Rectal smooth muscle tissue (tissue), 1 donor: ENCODE data around the gene EPB41.
"Not testable (repeated sequence)": the region's sequence is repeated elsewhere in the genome, so short reads cannot be mapped to it uniquely, and the experiment has no call there.

Source experiments
- H3K27ac ChIP-seq: one replicate; pipeline ENCODE4 v1.7.0; 2013; ENCODE audit warnings: low read depth, low read length, inconsistent platforms
- H3K27me3 ChIP-seq: one replicate; pipeline ENCODE4 v1.7.0; 2013; ENCODE audit warnings: low read length; ENCODE audit not compliant: control insufficient read depth, insufficient read depth
- H3K36me3 ChIP-seq: one replicate; pipeline ENCODE4 v1.7.0; 2013; ENCODE audit warnings: low read length; ENCODE audit not compliant: control insufficient read depth, insufficient read depth
- H3K4me1 ChIP-seq: one replicate; pipeline ENCODE4 v1.7.0; 2013; ENCODE audit warnings: low read length; ENCODE audit not compliant: control insufficient read depth, insufficient read depth
- H3K4me3 ChIP-seq: one replicate; pipeline ENCODE4 v1.7.0; 2013; ENCODE audit warnings: low read length
- H3K9ac ChIP-seq: one replicate; pipeline ENCODE4 v1.7.0; 2013; ENCODE audit warnings: low read length

Gene EPB41

DNA sequence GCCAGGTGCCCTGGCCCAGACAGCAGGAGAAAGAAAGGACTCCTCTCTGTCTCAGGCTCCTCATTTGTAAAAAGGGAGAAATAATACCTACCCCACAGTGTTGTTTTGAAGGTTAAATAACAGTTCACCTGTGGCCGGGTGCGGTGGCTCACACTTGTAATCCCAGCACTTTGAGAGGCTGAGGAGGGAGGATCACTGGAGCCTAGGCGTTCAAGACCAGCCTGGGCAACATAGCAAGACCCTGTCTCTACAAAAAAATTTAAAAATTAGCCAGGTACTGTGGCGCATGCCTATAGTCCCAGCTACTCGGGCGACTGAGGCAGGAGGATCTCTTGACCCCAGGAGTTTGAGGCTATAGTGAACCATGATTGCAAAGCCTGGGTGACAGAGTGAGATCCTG lies 211.8 kb downstream of the EPB41 start:
- Histone ChIP-seq H3K27me3 (peaks cover 11% of the 10 kb centered on the region), H3K27ac (no peak overlapping the region), H3K4me1 (peaks cover 9% of the 10 kb centered on the region), H3K9ac (no peak overlapping the region), H3K4me3 (no peak overlapping the region), H3K36me3 (no peaks in the 10 kb centered on the region)

- Histone ChIP-seq H3K27ac (no peak overlapping the region), H3K4me1 (peaks cover 9% of the 10 kb centered on the region), H3K27me3 (peaks cover 11% of the 10 kb centered on the region), H3K36me3 (no peaks in the 10 kb centered on the region), H3K9ac (no peak overlapping the region), H3K4me3 (no peak overlapping the region)
Measured at GRCh38 chr1:29128739-29129138, 214.4 kb downstream of the EPB41 start.

DNA sequence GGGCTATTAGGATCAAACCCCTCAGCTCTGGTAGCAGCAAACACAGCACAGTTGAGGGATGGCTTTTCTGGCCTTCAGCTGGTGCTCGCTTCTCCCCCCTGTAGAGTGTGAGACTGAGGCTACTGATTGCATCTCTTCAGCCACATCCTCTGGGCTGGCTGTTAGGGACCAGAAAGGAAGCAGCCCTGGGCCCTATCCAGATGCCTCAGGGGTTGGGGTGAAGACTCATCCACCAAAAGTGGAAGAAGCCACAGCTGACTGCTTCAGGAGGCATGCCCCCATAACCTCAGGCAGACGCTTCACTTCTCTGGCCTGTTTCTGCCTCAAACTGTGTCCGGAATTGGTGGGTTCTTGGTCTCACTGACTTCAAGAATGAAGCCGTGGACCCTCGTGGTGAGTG lies 215.5 kb downstream of the EPB41 start:
- Histone ChIP-seq H3K27me3 (peaks cover 5% of the 10 kb centered on the region), H3K9ac (no peak overlapping the region), H3K4me1 (peaks cover 9% of the 10 kb centered on the region), H3K27ac (no peak overlapping the region), H3K36me3 (no peaks in the 10 kb centered on the region), H3K4me3 (no peak overlapping the region)

DNA sequence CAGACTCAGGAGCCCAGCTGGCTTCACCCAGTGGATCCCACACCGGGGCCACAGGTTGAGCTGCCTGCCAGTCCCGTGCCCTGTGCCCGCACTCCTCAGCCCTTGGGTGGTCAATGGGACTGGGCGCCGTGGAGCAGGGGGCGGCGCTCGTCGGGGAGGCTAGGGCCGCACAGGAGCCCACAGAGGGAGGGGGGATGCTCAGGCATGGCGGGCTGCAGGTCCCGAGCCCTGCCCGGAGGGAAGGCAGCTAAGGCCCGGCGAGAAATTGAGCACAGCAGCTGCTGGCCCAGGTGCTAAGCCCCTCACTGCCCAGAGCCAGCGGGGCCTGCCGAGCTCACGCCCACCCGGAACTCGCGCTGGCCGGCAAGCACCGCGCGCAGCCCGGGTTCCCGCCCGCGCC lies 216.7 kb downstream of the EPB41 start:
- not testable (repeated sequence) for H3K36me3 ChIP-seq, H3K9ac ChIP-seq, H3K27me3 ChIP-seq

GRCh38 chr1:29133861-29134694 lies 219.7 kb downstream of the EPB41 start:
- Histone ChIP-seq H3K27ac (no peak overlapping the region), H3K9ac (no peak overlapping the region), H3K4me1 (no peaks in the 10 kb centered on the region), H3K4me3 (no peak overlapping the region), H3K27me3 (no peaks in the 10 kb centered on the region), H3K36me3 (no peaks in the 10 kb centered on the region)

More for the DNA sequence above, 216.7 kb downstream of the EPB41 start:
- H3K27ac ChIP-seq, H3K4me1 ChIP-seq, H3K4me3 ChIP-seq: not testable (repeated sequence)

DNA sequence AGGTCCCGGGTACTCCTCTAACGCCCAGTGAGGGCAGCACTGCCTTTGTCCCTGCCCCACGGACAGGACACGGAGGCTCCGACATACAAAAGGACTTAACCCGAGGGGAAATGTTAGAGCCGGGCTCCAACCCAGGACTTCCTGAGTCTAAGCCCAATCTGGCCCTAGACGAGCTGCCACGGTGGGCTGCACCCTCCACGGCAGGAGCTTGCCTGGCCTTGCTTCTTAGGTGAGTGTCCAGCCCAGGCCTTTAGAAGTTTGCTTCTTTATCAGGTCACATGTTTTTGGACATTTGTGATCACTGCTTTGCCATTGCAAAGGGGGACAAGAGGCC lies 220.3 kb downstream of the EPB41 start:
- no peaks in the 10 kb centered on the region for H3K27me3 ChIP-seq
- no peak overlapping the region for H3K27ac ChIP-seq
- no peak overlapping the region for H3K9ac ChIP-seq
- no peaks in the 10 kb centered on the region for H3K36me3 ChIP-seq
- no peaks in the 10 kb centered on the region for H3K4me1 ChIP-seq
- no peak overlapping the region for H3K4me3 ChIP-seq

DNA sequence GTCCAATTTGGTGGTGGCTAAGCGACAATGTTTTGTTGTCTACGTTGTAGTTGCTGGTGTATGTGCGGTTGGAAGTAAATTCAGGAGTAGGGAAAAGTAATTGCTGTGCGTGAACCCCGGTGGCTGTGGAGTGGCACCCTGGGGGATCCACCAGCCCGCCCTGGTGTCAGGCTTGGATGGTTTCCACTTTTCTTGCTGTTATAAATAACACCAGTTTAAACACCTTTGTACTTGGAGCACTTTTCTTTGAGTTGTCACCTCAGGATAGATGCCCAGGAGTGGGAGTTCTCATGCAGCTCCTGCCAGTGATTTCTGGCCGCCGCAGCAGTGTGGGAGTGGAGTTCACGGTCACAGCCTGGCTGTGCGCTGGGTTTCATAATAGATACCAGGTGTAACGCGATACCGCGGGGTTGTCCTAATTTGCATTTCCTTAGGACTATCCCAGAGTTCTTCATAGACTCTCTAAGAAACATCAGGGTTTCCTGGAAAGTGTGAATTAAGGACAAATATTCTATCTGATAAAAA lies 222.1 kb downstream of the EPB41 start:
- Histone ChIP-seq H3K9ac (no peak overlapping the region), H3K36me3 (no peaks in the 10 kb centered on the region), H3K27me3 (no peaks in the 10 kb centered on the region), H3K4me3 (no peak overlapping the region), H3K4me1 (no peaks in the 10 kb centered on the region), H3K27ac (no peak overlapping the region)

DNA sequence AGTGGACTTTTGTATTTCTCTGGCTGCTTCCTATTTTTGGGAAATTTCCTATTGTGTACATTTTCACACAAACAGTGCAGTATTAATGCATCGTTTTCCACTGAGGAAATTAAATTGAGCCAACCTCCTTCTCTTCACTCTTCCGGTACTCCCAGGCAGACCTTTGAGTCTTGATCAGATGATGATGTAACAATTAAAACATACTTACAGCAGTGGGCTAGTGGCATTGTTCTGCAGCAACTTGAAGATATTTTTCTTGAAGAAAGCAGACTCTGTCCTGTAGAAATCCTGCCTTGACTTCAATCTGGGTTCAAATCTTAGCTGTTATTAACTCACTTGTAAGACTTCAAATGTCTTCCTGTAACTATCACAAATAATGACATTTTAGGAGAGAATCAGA lies 228.3 kb downstream of the EPB41 start:
- Histone ChIP-seq H3K4me1 (no peaks in the 10 kb centered on the region), H3K36me3 (peaks cover 3% of the 10 kb centered on the region), H3K27ac (no peak overlapping the region), H3K9ac (no peak overlapping the region), H3K27me3 (no peaks in the 10 kb centered on the region), H3K4me3 (no peak overlapping the region)

GRCh38 chr1:29144178-29144577 lies 229.8 kb downstream of the EPB41 start:
- H3K27ac ChIP-seq = no peak overlapping the region
- no peaks in the 10 kb centered on the region for H3K27me3 ChIP-seq
- H3K36me3 ChIP-seq = peaks cover 14% of the 10 kb centered on the region
- no peaks in the 10 kb centered on the region for H3K4me1 ChIP-seq
- no peak overlapping the region for H3K4me3 ChIP-seq
- H3K9ac ChIP-seq = no peak overlapping the region

DNA sequence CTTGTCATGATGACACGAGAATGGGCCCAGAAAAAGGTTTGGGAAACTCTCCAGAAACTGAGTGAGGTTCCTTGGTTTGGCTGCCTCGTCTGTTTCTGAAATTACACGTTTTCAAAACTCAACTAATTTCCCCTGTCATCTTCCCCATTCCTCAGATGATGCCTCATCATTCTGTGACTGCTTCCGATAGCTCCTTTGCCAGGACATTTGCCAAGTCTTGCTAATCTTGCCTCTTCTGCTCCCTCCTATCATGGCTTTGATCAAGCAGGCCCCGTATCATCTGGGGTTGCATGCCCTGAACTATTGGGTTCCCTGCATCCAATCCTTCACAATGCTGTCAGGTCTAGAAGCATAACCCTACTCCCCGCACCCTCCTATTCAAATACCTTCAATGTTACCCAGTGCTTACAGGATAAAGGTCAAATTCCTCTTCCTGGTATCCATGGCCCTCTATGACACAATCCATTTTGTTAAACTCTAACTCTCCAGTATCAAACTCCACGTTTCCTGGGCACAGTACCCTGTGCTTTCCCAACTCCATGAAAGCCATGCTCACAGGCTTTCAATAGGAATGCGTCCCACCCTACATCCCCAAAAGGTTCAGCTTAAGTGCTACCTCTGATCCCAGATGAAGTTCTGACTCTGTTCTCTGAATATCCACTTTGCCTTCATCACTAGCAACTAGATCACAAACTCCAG lies 231.5 kb downstream of the EPB41 start:
- Histone ChIP-seq H3K36me3 (peaks cover 23% of the 10 kb centered on the region), H3K27ac (no peak overlapping the region), H3K4me1 (no peaks in the 10 kb centered on the region), H3K4me3 (no peak overlapping the region), H3K27me3 (no peaks in the 10 kb centered on the region), H3K9ac (no peak overlapping the region)

- H3K4me3 ChIP-seq = no peak overlapping the region
- H3K27me3 ChIP-seq = no peaks in the 10 kb centered on the region
- no peak overlapping the region for H3K9ac ChIP-seq
- peaks cover 41% of the 10 kb centered on the region for H3K36me3 ChIP-seq
- H3K4me1 ChIP-seq = no peaks in the 10 kb centered on the region
- no peak overlapping the region for H3K27ac ChIP-seq
Measured at GRCh38 chr1:29148656-29149491, 234.5 kb downstream of the EPB41 start.

- peaks cover 49% of the 10 kb centered on the region for H3K36me3 ChIP-seq
- H3K4me3 ChIP-seq, H3K9ac ChIP-seq, H3K4me1 ChIP-seq, H3K27ac ChIP-seq, H3K27me3 ChIP-seq: not testable (repeated sequence)
Measured at GRCh38 chr1:29150346-29150745, 236.0 kb downstream of the EPB41 start.
